Fibroblast of villous mesenchyme (primary cell): ENCODE results near the gene CACNA2D2. TPM values are rescaled to one million over a fixed set of nuclear protein-coding genes. Genes with fewer than 3 reads are reported as not detected.

Source experiments
- DNase-seq: peaks from one replicate; pipeline ENCODE4 v3.0.0-alpha.2; 2010; ENCODE audit warnings: low read depth
- H3K4me3 ChIP-seq: 2 replicates; pipeline ENCODE4 v1.5.1; 2011; ENCODE audit warnings: low read depth, mild to moderate bottlenecking, low read length
- CTCF ChIP-seq: IDR thresholded peaks from 2 replicates; pipeline ENCODE4 v1.5.1; 2012; ENCODE audit warnings: low read depth, mild to moderate bottlenecking, low read length; ENCODE audit not compliant: insufficient read depth
- total RNA-seq: library from RNA; depleted of rRNA; stranded (reverse); fragments of >200 nt; gene quantifications from 2 replicates; pipeline ENCODE4 v1.2.3, GENCODE V29; 2012

CACNA2D2 gene
- total RNA-seq, 1 donor: not detected

GRCh38 chr3:50345008-50345407, 158.4 kb downstream of the CACNA2D2 start:
- peak overlapping the region; percentile 59 for H3K4me3 ChIP-seq
- no peak for DNase-seq
- TF ChIP-seq CTCF: no peak

DNA sequence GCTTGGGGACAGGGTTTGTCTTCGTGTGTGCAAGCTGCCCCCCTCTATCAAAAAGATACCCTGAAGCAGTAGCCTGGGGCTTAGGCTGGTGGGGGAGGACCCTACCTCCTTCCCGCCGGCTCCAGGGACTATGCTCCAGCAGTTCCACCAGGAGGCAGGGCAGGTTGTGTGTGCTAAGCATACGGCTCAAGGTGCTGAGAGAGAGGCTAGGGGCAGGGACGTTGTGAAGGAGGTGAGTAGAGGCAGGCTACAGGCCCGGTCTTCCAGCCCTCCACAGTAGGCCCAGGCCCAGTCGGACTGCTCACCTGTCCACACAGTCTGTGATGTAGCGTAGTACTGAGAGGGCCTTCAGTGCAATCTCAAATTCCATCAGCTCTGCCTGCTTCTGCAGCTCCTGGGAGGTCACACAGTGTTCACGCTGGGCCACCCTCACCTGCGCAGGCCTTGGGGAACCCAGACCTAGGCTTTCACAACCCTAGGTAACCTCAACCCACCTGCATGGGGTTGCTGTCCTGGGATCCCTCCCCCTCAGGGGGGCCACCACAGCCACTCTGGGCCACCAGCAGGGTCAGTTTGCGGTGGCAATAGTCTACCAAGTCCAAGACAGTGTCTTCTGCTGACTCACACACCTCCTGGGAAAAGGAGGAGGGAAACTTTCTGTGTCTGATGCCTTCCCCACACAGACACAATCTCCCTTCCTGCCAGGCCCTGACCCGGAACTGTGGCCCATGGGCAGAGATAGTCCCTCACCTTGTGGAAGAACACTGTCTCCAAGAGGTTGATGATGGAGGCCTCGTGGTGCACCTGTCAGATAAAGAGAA, 160.4 kb downstream of the CACNA2D2 start:
- TF ChIP-seq CTCF: no peak
- no peak for DNase-seq
- H3K4me3 ChIP-seq: no peak overlapping the region

DNA sequence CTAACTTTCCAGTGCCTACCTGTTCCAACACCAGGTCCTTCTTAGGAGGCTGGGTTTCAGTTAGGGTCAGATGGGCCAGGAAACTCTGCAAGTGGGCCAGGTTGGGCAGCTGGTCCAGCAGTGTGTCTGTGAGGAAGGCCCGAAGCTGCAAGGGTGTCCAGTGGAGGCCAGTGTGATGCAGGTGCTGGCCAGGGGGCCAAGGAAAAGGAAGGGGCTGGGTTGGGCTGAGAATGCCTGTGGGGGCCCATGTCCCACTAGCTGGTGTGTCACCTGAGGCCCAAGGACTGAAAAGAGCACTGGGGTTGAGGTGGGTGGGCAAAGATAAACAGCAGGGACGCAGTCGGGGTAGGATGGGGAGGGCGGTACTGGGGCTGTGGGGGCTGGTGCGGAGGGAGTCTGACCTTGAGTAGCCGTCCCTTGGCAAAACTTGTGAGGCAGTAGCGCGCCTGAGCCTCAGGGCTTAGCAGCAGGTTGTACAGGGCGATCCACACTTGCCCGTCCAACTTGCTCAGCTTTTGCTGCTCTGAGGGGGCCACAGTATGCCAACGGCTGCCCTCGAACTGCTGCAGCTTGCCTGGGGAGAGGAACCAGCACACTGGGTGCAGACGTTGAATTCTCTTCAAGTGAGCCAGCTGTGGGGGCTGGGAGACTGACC, 161.3 kb downstream of the CACNA2D2 start:
- TF ChIP-seq CTCF: no peak
- H3K4me3 ChIP-seq: no peak overlapping the region
- no peak for DNase-seq

DNA sequence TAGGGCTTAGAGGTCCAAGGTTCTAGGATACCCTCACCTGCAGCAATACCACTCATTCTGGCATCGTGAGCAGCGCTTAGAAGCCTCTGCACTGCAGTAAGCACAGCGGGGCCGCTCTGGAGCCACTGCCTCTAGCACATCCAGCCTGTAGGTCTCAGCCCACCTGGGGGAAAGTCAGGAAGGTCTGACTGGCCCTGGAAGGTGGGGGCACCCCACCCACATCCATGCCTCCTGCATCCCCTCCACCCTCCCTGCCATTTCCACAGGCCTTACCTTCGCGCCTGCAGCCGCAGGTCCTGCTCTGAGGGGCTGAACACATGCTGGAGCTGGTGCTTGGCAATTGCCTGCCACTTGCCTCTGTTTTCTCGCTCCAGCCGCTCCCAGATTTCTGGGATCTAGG, 161.9 kb downstream of the CACNA2D2 start:
- no peak for TF ChIP-seq CTCF
- DNase-seq: no peak
- peak overlapping the region; percentile 58 for H3K4me3 ChIP-seq

- TF ChIP-seq CTCF: no peak
- peak within 1 kb of the TSS; percentile 58 for H3K4me3 ChIP-seq
- peak; percentile 64 for DNase-seq
Measured at GRCh38 chr3:50340448-50341329, 162.7 kb downstream of the CACNA2D2 start, which contains the start of gene RASSF1. Gene RASSF1, minus strand, starts transcription at chr3:50340836. Its CDS starts 31 bp downstream, at chr3:50340805.

- no peak for DNase-seq
- no peak for TF ChIP-seq CTCF
- peak overlapping the region; percentile 58 for H3K4me3 ChIP-seq
Measured at GRCh38 chr3:50340147-50340447, 163.3 kb downstream of the CACNA2D2 start.
